ENCODE results near the gene OSBP2.

GRCh38 chr22:30892731-30893221, 198.1 kb downstream of the OSBP2 start:
- TF ChIP-seq CTCF (IDR thresholded peaks at IDR 0.05) (no peak), POLR2A (IDR thresholded peaks at IDR 0.05) (no peak)
